ENCODE data around the gene PLVAP. TPM values are rescaled to one million over a fixed set of nuclear protein-coding genes. Genes with fewer than 3 reads are reported as not detected.

PLVAP gene
- total RNA-seq, 1 donor from 2014 or later, result 378 TPM

DNA sequence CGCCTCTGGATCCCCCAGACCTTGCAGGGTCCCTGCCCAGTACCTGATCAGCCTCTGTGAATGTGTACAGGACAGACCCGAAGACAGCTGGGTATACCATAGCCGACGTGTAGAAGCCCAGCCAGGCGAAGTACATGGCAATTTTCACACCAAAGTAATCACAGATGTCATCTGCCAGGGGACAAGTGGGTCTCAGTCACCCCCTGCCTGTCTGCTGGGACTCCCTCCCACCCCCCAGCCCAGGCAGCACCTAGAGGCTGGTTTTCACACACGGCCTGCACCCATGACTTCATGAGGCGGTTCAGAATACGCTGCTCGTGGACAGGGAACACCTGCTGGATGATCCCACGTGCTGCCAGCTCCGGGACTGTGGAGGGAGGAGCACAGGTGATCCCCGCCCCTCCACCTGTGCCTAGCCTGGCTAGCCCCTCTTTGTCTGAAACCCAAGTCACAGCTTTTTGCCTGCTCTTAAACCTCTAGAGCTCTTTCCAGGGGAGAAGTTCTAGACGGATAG is 46.0 kb downstream of the PLVAP start:
- H3K9me3 ChIP-seq, result no peaks in the 10 kb centered on the region
- no peaks in the 10 kb centered on the region for H3K27me3 ChIP-seq
- no peak for DNase-seq (ENCODE audit: low spot score in 2 of 2)
- TF ChIP-seq, protein P1, sequence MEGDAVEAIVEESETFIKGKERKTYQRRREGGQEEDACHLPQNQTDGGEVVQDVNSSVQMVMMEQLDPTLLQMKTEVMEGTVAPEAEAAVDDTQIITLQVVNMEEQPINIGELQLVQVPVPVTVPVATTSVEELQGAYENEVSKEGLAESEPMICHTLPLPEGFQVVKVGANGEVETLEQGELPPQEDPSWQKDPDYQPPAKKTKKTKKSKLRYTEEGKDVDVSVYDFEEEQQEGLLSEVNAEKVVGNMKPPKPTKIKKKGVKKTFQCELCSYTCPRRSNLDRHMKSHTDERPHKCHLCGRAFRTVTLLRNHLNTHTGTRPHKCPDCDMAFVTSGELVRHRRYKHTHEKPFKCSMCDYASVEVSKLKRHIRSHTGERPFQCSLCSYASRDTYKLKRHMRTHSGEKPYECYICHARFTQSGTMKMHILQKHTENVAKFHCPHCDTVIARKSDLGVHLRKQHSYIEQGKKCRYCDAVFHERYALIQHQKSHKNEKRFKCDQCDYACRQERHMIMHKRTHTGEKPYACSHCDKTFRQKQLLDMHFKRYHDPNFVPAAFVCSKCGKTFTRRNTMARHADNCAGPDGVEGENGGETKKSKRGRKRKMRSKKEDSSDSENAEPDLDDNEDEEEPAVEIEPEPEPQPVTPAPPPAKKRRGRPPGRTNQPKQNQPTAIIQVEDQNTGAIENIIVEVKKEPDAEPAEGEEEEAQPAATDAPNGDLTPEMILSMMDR (IDR thresholded peaks at IDR 0.05), result no peak
- no peak overlapping the region for H3K27ac ChIP-seq
- no peak overlapping the region for H3K4me3 ChIP-seq
- H3K4me1 ChIP-seq, result peaks cover 4 to 21% of the 10 kb centered on the region in 2 donors
- no peaks in the 10 kb centered on the region for H3K36me3 ChIP-seq
- intact Hi-C loops (cut with DNase I), result no loop called here

DNA sequence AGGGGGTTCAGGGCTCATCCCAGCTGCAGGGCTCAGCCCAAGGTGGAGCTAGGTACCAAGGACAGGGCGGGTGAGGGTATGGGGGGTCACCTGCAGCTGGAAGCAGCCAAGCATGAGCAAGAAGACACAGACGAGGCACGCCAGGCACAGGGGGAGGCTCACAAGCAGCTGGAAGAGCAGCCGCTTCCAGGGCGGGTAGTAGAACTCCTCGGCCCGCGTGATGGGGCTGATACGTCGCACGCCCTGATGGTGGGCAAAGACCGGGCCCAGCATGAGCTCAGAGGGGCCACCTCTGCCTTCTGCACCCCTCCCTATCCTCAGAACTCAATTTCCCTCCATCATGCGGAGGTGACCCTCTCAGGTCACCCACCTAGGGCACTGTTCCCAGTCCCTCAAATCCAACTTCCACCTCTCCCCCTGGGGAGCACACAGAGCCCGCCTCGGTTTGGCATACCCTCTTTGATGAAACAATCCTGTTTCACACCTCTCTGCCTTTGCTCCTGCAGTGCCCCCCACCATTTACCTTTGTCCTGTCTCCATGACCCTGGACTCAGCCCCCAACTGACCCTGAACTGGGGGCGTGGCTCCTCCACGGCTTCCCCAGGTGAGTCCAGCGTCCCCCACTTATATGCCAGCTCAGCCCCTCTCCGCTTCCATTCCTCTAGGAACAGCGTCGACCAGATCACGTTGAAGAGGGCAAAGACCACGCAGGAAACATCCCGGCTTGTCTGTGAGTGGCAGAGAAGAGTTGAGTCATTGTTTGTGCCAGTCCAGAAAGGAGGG is 46.7 kb downstream of the PLVAP start:
- TF ChIP-seq, protein P1 (IDR thresholded peaks at IDR 0.05), result no peak
- DNase-seq (ENCODE audit: low spot score in 2 of 2), result no peak
- intact Hi-C loops (cut with DNase I), result no loop called here
- Histone ChIP-seq H3K9me3 (no peaks in the 10 kb centered on the region), H3K27me3 (no peaks in the 10 kb centered on the region), H3K4me1 (peaks cover 7 to 27% of the 10 kb centered on the region in 2 donors), H3K36me3 (no peaks in the 10 kb centered on the region), H3K4me3 (no peak overlapping the region), H3K27ac (no peak overlapping the region)

DNA sequence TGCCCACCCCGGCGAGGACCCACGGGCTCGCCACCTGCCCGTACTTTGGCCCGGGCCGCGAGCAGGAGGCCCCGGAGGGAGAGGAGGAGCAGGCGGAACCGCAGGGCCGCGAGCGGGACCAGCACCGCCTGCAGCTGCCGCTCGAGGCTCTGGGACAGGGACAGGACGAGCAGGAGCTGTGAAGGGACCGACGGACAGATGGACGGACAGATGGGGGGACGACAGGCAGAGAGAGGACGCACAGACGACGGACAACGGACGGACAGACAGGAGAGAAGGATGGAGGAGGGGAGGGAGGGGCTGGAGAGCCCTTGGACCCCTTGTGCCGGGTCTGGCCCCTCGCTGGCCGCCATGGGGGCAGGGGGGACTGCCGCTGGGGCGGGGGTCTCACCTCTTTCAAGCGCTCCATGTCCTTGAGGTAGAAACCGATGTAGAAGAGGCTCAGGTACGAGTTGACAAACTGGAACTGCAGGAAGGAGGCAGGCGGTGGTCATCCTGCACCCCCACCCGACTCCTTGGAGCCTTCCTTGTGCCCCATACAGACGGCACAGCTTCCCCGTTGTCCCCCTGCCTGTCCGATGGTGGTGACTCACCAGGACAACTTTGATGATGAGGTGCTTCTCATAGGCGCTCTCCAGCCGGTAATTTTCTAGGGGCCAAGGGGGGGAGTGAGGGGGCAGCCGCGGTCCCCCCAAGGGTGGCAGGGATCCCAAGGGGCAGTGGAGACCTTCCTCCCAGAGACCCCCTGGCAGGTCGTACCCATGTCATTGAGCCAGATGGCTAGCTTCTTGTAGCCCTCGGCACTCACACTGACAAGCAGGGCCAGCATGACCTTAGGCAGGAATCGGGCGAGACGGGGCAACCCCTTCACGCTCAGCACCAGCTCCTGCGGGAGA is 47.5 kb downstream of the PLVAP start:
- H3K9me3 ChIP-seq, result no peaks in the 10 kb centered on the region
- intact Hi-C loops (cut with DNase I), result no loop called here
- no peak for DNase-seq (ENCODE audit: low spot score in 2 of 2)
- H3K36me3 ChIP-seq, result no peaks in the 10 kb centered on the region
- H3K4me1 ChIP-seq, result peaks cover 8 to 21% of the 10 kb centered on the region in 2 donors
- TF ChIP-seq, protein P1 (IDR thresholded peaks at IDR 0.05), result no peak
- no peak overlapping the region for H3K27ac ChIP-seq
- H3K27me3 ChIP-seq, result no peaks in the 10 kb centered on the region
- no peak overlapping the region for H3K4me3 ChIP-seq

DNA sequence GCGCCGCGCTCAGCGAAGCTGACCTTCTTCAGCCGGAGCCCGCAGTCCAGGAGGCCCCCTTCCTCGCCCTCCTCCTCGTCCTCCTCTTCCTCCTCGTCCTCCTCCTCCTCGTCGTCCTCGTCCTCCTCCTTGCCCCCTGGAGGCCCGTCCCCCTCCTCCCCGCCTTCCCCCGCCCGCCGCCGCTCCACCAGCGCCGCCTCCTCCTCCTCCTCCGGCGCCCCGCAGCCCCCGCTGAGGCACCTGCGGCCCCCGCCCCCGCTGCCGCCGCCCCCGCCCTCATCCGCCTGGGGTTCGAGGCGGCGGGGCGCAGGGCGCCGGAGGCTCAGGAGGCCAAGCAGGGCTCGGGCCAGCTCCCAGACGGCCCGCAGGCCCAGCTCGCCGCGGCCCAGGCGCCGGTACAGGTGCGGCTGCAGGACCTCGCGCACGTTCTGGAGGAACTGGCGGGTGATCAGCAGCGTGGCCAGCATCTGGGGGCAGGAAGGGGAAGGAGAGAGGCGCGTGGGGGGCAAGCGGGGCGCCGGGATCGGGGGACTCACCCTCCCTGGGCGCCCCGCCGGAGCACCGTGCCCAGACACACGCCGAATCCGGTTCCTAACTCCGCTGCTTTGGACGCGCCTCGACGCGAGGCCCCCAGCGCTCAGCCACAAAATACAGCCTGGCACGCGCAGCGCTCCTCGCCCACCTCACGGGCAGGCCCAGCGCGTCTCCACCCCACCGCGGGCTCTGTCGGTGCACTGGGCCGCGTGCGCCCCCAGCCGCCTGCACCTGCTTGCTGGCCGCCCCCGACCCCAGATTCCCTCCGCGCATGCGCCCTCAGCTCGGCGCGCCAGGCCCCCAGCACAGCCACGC is 48.4 kb downstream of the PLVAP start:
- Histone ChIP-seq H3K9me3 (no peaks in the 10 kb centered on the region), H3K4me3 (peak overlapping the region; percentile 27 to 30), H3K36me3 (no peaks in the 10 kb centered on the region), H3K27me3 (no peaks in the 10 kb centered on the region), H3K27ac (no peak overlapping the region), H3K4me1 (peaks cover 4 to 14% of the 10 kb centered on the region in 2 donors)
- intact Hi-C loops (cut with DNase I), result no loop called here
- DNase-seq (ENCODE audit: low spot score in 2 of 2), result no peak
- TF ChIP-seq, protein P1 (IDR thresholded peaks at IDR 0.05), result no peak

Data from ascending aorta (tissue), 2 donors.